HG02885 (cell line): ENCODE results near the gene SEMA6A.

Experiments used
- ATAC-seq: cut with Tn5 transposase; IDR thresholded peaks from one replicate; pipeline ENCODE4 v1.9.1; 2021; ENCODE audit warnings: mild to moderate bottlenecking; ENCODE audit not compliant: unreplicated experiment, poor library complexity

Gene SEMA6A

GRCh38 chr5:116574367-116575325, at the start of gene SEMA6A:
Gene SEMA6A, minus strand, starts transcription at chr5:116574823. Its CDS starts 69,879 bp downstream, at chr5:116504944.
- ATAC-seq, result peak; percentile 63

GRCh38 chr5:116622375-116623050, 47.9 kb upstream of the SEMA6A start:
- ATAC-seq, result no peak

- ATAC-seq, result no peak
Measured at GRCh38 chr5:116621599-116621998, 47.0 kb upstream of the SEMA6A start.

GRCh38 chr5:116616876-116617275, 42.3 kb upstream of the SEMA6A start:
- no peak for ATAC-seq

- ATAC-seq, result no peak
Measured at GRCh38 chr5:116614603-116614920, 39.9 kb upstream of the SEMA6A start.

- peak; percentile 34 for ATAC-seq
Measured at GRCh38 chr5:116613445-116613844, 38.8 kb upstream of the SEMA6A start.

GRCh38 chr5:116612431-116612830, 37.8 kb upstream of the SEMA6A start:
- no peak for ATAC-seq

- no peak for ATAC-seq
Measured at GRCh38 chr5:116605310-116606070, 30.9 kb upstream of the SEMA6A start.

- ATAC-seq, result no peak
Measured at GRCh38 chr5:116604805-116605204, 30.2 kb upstream of the SEMA6A start.

GRCh38 chr5:116600876-116601275, 26.3 kb upstream of the SEMA6A start:
- no peak for ATAC-seq

- no peak for ATAC-seq
Measured at GRCh38 chr5:116598911-116599310, 24.3 kb upstream of the SEMA6A start.

GRCh38 chr5:116595498-116595897, 20.9 kb upstream of the SEMA6A start:
- no peak for ATAC-seq

GRCh38 chr5:116593340-116593739, 18.7 kb upstream of the SEMA6A start:
- no peak for ATAC-seq

- no peak for ATAC-seq
Measured at GRCh38 chr5:116585227-116585626, 10.6 kb upstream of the SEMA6A start.

- ATAC-seq, result no peak
Measured at GRCh38 chr5:116583862-116584222, 9.2 kb upstream of the SEMA6A start.

GRCh38 chr5:116583085-116583861, 8.7 kb upstream of the SEMA6A start:
- peak; percentile 74 for ATAC-seq

- no peak for ATAC-seq
Measured at GRCh38 chr5:116581910-116582309, 7.3 kb upstream of the SEMA6A start.

GRCh38 chr5:116579144-116579543, 4.5 kb upstream of the SEMA6A start:
- no peak for ATAC-seq

GRCh38 chr5:116578676-116579075, 4.1 kb upstream of the SEMA6A start:
- no peak for ATAC-seq
